ENCODE measurements around the gene PANX2. TPM values are rescaled to one million over a fixed set of nuclear protein-coding genes. Genes with fewer than 3 reads are reported as not detected.

The PANX2 gene
- total and polyA plus RNA-seq, 2 of the 13 experiments (the other 11 are each of a cell fraction or from before 2014, with no cell fraction given), result 0.15 to 1.1 TPM

- TF ChIP-seq THRA (CRISPR knock-in tag; IDR thresholded peaks at IDR 0.05; ENCODE audit: borderline replicate concordance) (no peak), SNAPC4 (CRISPR knock-in tag; IDR thresholded peaks at IDR 0.05) (no peak), RFXAP (CRISPR knock-in tag; IDR thresholded peaks at IDR 0.05; ENCODE audit: borderline replicate concordance) (no peak), MZF1 (CRISPR knock-in tag; IDR thresholded peaks at IDR 0.05; ENCODE audit: borderline replicate concordance) (no peak), ZNF564 (CRISPR knock-in tag; IDR thresholded peaks at IDR 0.05) (no peak), NFKBIZ (CRISPR knock-in tag; IDR thresholded peaks at IDR 0.05) (no peak), HMGA1 (CRISPR knock-in tag; conservative IDR thresholded peaks at IDR 0.05) (no peak), SKIL (CRISPR knock-in tag; IDR thresholded peaks at IDR 0.05; ENCODE audit: borderline replicate concordance) (no peak), SRY (CRISPR knock-in tag; IDR thresholded peaks at IDR 0.05) (0 out of 2 replicates have a peak, but pooled peaks have one; percentile 19), TFE3 (CRISPR knock-in tag; IDR thresholded peaks at IDR 0.05) (no peak), TEAD2 (CRISPR knock-in tag; IDR thresholded peaks at IDR 0.05) (no peak), ZNF446 (CRISPR knock-in tag; IDR thresholded peaks at IDR 0.05) (no peak), ZNF280D (CRISPR knock-in tag; IDR thresholded peaks at IDR 0.05) (no peak), ZNF24 (IDR thresholded peaks at IDR 0.05) (no peak), SIN3B (IDR thresholded peaks at IDR 0.05; ENCODE audit: low read length) (no peak), SMAD9 (CRISPR knock-in tag; IDR thresholded peaks at IDR 0.05) (no peak)
Observed at GRCh38 chr22:50200461-50201190, 30.1 kb downstream of the PANX2 start, which contains the start of gene SELENOO (continued).

All from HepG2 (cell line).